Lower lobe of right lung (tissue), 2 donors: Measurements from ENCODE around the gene ABCC5. TPM values are rescaled to one million over a fixed set of nuclear protein-coding genes. Genes with fewer than 3 reads are reported as not detected.

Experiments
- ATAC-seq, 2 donors: fragments of 200-7000 bp; cut with Tn5 transposase; one replicate each; pipeline ENCODE4 v1.9.1; 2020 to 2022; ENCODE audit warnings: mild to moderate bottlenecking in 2 of 2, moderate library complexity in 2 of 2
- DNase-seq: peaks from one replicate; pipeline ENCODE4 v3.0.0-alpha.2; 2020
- H3K27ac ChIP-seq: fragments of 200-600 bp; one replicate; pipeline ENCODE4 v1.8.0; 2022
- H3K27me3 ChIP-seq: fragments of 200-600 bp; one replicate; pipeline ENCODE4 v1.8.0; 2022; ENCODE audit warnings: low read depth
- H3K36me3 ChIP-seq: fragments of 200-600 bp; one replicate; pipeline ENCODE4 v1.8.0; 2022; ENCODE audit warnings: mild to moderate bottlenecking
- H3K4me1 ChIP-seq: fragments of 200-600 bp; one replicate; pipeline ENCODE4 v1.8.0; 2022
- H3K4me3 ChIP-seq: fragments of 200-600 bp; one replicate; pipeline ENCODE4 v1.8.0; 2022; ENCODE audit warnings: mild to moderate bottlenecking
- H3K9me3 ChIP-seq: fragments of 200-600 bp; one replicate; pipeline ENCODE4 v1.8.0; 2022
- CTCF ChIP-seq: fragments of 200-600 bp; IDR thresholded peaks from one replicate; pipeline ENCODE4 v1.8.0; 2022; ENCODE audit warnings: antibody characterized with exemption, mild to moderate bottlenecking
- intact Hi-C: fragments of 100-400 bp; cut with DNase I; formaldehyde crosslinking; loops from one replicate; pipeline ENCODE4 v1.11.0; 2022
- total RNA-seq: library from RNA; stranded (reverse); fragmentation: NEBNext Ultra II Directional; extraction: Animal tissue kit (Norgen Biotek cat#: 25700); gene quantifications from one replicate; pipeline ENCODE4 v1.2.1, GENCODE V29; 2021
- donor health status: DM: no; HTN: yes; CAD: no; lungs with severe emphysema.

The ABCC5 gene
- total RNA-seq, 1 donor from 2014 or later = 38.0 TPM

- no peak overlapping the region for H3K4me3 ChIP-seq
- no peak for ATAC-seq
Measured at GRCh38 chr3:183930086-183930485, 87.6 kb downstream of the ABCC5 start.

GRCh38 chr3:183927059-183927458 is 90.6 kb downstream of the ABCC5 start:
- TF ChIP-seq CTCF = no peak
- intact Hi-C loops = no loop called here
- no peak overlapping the region for H3K4me3 ChIP-seq
- H3K36me3 ChIP-seq = peaks cover 63% of the 10 kb centered on the region
- no peaks in the 10 kb centered on the region for H3K27me3 ChIP-seq
- no peak for DNase-seq
- no peaks in the 10 kb centered on the region for H3K9me3 ChIP-seq
- ATAC-seq = no peak
- no peak overlapping the region for H3K27ac ChIP-seq
- no peaks in the 10 kb centered on the region for H3K4me1 ChIP-seq

More at GRCh38 chr3:183930086-183930485, 87.6 kb downstream of the ABCC5 start:
- no peak for DNase-seq
- Histone ChIP-seq H3K36me3 (peaks cover 37% of the 10 kb centered on the region), H3K4me1 (no peaks in the 10 kb centered on the region), H3K9me3 (no peaks in the 10 kb centered on the region), H3K27me3 (no peaks in the 10 kb centered on the region), H3K27ac (no peak overlapping the region)
- intact Hi-C loops = no loop called here
- TF ChIP-seq CTCF = no peak

GRCh38 chr3:183924956-183925355 is 92.7 kb downstream of the ABCC5 start:
- no peaks in the 10 kb centered on the region for H3K9me3 ChIP-seq
- ATAC-seq (no peak), DNase-seq (no peak)
- no peak for TF ChIP-seq CTCF
- H3K27ac ChIP-seq = no peak overlapping the region
- intact Hi-C loops = no loop called here
- peaks cover 84% of the 10 kb centered on the region for H3K36me3 ChIP-seq
- no peaks in the 10 kb centered on the region for H3K27me3 ChIP-seq
- H3K4me1 ChIP-seq = no peaks in the 10 kb centered on the region
- no peak overlapping the region for H3K4me3 ChIP-seq

- Histone ChIP-seq H3K36me3 (peaks cover 88% of the 10 kb centered on the region), H3K27ac (no peak overlapping the region), H3K4me3 (no peak overlapping the region), H3K27me3 (no peaks in the 10 kb centered on the region), H3K4me1 (no peaks in the 10 kb centered on the region), H3K9me3 (no peaks in the 10 kb centered on the region)
- ATAC-seq (no peak), DNase-seq (no peak)
- TF ChIP-seq CTCF = no peak
- intact Hi-C loops = no loop called here
Measured at GRCh38 chr3:183924543-183924942, 93.1 kb downstream of the ABCC5 start.

DNA sequence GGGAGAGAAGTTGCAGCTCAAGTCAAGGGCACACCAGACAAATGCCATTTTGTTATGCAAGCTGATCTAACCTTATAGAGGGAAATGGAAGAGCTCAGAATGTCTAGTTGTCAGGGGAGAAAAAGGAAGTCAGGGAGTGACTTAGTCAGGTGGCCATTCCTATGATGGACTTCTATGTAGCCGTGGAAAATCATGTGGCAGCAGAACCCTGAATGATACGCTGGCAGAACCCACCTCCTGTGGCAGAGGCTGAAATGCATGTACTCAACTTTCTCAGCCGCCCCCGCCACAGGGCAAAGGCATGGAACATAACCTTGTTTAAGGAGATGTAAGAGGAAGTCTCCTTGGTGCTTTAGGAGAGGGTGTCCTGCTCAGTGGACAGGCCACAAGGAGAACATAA is 95.3 kb downstream of the ABCC5 start:
- H3K9me3 ChIP-seq = no peaks in the 10 kb centered on the region
- ATAC-seq = no peak
- peaks cover 74% of the 10 kb centered on the region for H3K36me3 ChIP-seq
- H3K27me3 ChIP-seq = no peaks in the 10 kb centered on the region
- no peak overlapping the region for H3K27ac ChIP-seq
- no peak for TF ChIP-seq CTCF
- intact Hi-C loops = no loop called here
- no peak for DNase-seq
- no peaks in the 10 kb centered on the region for H3K4me1 ChIP-seq
- no peak overlapping the region for H3K4me3 ChIP-seq

GRCh38 chr3:183921096-183921495 is 96.6 kb downstream of the ABCC5 start:
- Histone ChIP-seq H3K36me3 (peaks cover 61% of the 10 kb centered on the region), H3K27me3 (no peaks in the 10 kb centered on the region), H3K4me1 (no peaks in the 10 kb centered on the region), H3K9me3 (no peaks in the 10 kb centered on the region), H3K27ac (no peak overlapping the region), H3K4me3 (no peak overlapping the region)
- DNase-seq = no peak
- ATAC-seq = no peak
- TF ChIP-seq CTCF = no peak
- intact Hi-C loops = no loop called here
